ENCODE data around the gene FAU.
A peak's percentile ranks its signal among the peaks of the same experiment; 100 is the strongest.

Gene FAU

DNA sequence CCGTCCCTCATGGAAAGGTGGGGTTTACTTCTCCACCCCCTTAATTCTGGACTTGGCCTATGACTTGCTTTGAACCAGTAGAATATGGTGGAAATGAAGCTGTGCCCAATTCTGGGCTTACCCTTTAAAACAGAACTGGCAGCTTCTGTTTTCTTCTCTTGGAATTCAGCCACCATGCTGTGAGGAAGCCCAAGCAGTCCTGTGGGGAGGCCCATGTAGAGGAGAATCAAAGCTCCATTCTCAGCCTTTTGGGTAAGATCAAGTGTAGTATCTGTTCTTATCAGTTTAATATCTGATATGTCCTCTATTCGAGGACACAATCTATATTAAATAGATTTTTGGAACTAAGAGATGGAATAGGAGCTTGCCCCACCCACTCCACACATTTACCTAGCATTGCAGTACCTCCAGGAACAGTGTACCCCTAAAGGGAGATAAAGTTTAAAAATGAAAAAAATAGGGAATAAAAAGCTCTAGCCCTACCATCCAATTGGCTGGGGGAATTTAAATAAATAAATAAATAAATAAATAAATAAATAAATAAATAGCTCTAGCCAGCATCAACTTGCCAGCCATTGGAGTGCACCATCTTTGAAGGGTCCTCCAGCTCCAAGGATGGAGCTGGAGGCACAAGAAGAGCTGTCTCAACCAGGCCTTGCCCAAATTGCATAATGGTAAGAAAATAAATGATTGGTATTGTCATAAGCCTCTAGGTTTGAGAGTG, 25.6 kb upstream of the FAU start:
- H3K36me3 ChIP-seq: no peaks in the 10 kb centered on the region
- no peaks in the 10 kb centered on the region for H3K9me3 ChIP-seq
- no peaks in the 10 kb centered on the region for H3K4me1 ChIP-seq
- H3K4me3 ChIP-seq (ENCODE audit: low read depth, low read length): no peak overlapping the region
- no peaks in the 10 kb centered on the region for H3K27me3 ChIP-seq
- TF ChIP-seq, protein P1, sequence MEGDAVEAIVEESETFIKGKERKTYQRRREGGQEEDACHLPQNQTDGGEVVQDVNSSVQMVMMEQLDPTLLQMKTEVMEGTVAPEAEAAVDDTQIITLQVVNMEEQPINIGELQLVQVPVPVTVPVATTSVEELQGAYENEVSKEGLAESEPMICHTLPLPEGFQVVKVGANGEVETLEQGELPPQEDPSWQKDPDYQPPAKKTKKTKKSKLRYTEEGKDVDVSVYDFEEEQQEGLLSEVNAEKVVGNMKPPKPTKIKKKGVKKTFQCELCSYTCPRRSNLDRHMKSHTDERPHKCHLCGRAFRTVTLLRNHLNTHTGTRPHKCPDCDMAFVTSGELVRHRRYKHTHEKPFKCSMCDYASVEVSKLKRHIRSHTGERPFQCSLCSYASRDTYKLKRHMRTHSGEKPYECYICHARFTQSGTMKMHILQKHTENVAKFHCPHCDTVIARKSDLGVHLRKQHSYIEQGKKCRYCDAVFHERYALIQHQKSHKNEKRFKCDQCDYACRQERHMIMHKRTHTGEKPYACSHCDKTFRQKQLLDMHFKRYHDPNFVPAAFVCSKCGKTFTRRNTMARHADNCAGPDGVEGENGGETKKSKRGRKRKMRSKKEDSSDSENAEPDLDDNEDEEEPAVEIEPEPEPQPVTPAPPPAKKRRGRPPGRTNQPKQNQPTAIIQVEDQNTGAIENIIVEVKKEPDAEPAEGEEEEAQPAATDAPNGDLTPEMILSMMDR (IDR thresholded peaks at IDR 0.05; ENCODE audit: low read depth, low read length): no peak
- DNase-seq: no peak

DNA sequence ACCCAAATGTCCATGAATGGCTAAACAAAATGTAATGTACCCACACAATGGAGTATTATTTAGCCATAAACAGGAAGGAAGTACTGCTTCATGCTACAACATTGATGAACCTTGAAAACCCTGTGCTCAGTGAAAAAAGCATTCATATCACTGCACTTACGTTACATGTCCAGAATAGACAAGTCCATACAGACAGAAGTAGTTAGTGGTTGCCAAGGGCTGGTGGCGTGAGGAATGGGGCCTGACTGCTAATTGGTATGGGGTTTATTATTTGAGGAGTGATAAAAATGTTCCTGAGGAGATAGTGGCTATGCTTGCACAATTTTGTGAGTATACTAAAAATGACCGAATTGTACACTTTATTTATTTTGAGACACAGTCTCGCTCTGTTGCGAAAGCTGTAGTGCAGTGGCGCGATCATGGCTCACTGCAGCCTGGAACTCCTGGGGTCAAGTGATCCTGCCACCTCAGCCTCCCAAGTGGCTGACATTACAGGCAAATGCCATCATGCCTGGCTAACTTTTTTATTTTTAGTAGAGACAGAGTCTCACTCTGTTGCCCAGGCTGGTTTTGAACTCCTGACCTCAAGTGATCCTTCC, 20.1 kb upstream of the FAU start:
- Histone ChIP-seq H3K9me3 (no peaks in the 10 kb centered on the region), H3K27me3 (no peaks in the 10 kb centered on the region), H3K4me3 (ENCODE audit: low read depth, low read length) (no peak overlapping the region), H3K4me1 (no peaks in the 10 kb centered on the region), H3K36me3 (no peaks in the 10 kb centered on the region)
- TF ChIP-seq, protein P1 (IDR thresholded peaks at IDR 0.05; ENCODE audit: low read depth, low read length): no peak
- DNase-seq: no peak

- Histone ChIP-seq H3K27me3 (no peaks in the 10 kb centered on the region), H3K36me3 (no peaks in the 10 kb centered on the region), H3K9me3 (no peaks in the 10 kb centered on the region), H3K4me1 (no peaks in the 10 kb centered on the region), H3K4me3 (ENCODE audit: low read depth, low read length) (no peak overlapping the region)
- TF ChIP-seq, protein P1 (IDR thresholded peaks at IDR 0.05; ENCODE audit: low read depth, low read length): no peak
- DNase-seq: no peak
Observed at GRCh38 chr11:65136515-65137096, 14.7 kb upstream of the FAU start.

- Histone ChIP-seq H3K27me3 (no peaks in the 10 kb centered on the region), H3K9me3 (no peaks in the 10 kb centered on the region), H3K4me3 (ENCODE audit: low read depth, low read length) (peak overlapping the region; percentile 73), H3K36me3 (0 out of 2 replicates have a peak, but pooled peaks cover 6% of the 10 kb centered on the region), H3K4me1 (no peaks in the 10 kb centered on the region)
- TF ChIP-seq, protein P1 (IDR thresholded peaks at IDR 0.05; ENCODE audit: low read depth, low read length): no peak
- DNase-seq: no peak
Observed at GRCh38 chr11:65135633-65136145, 13.8 kb upstream of the FAU start.

DNA sequence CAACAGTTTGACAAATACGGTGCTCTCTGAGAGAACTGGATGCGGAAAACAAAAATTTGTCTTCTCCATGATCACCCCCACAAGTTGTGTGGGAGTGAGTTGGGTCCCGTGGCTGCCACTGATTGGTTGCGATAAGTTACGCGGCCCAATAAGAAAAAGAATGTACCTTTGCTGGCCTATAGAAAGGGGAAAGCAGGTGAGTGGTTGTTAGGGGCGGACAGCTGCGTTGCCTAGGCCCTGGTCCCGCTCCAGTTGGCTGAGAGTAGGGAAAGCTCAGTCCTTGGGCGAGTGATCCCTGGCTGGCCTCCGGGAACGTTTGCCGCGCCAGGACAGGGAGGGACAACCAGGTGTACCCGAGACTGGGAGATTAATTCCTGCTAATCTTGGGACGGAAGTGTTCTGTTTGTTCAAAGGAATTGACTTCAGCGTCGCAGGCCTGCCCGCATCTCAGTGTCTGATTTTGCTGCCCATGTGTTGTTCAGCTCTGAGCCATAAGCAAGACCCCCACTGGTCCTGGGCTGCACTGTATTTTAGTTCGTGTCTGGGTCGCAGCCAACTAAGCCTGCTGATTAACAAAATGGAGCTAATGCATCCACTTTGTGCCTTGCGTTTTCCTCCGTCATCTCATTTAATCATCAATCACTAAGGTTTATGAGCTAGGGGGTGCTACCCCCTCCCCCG, 13.2 kb upstream of the FAU start:
- Histone ChIP-seq H3K4me3 (ENCODE audit: low read depth, low read length) (peak overlapping the region; percentile 73), H3K4me1 (no peaks in the 10 kb centered on the region), H3K36me3 (peaks cover 7% of the 10 kb centered on the region; the same call in 1 of the 2 replicates), H3K27me3 (no peaks in the 10 kb centered on the region), H3K9me3 (no peaks in the 10 kb centered on the region)
- peak; percentile 80 for DNase-seq
- TF ChIP-seq, protein P1 (IDR thresholded peaks at IDR 0.05; ENCODE audit: low read depth, low read length): no peak
